ENCODE measurements around the gene XRCC6.

The XRCC6 gene

GRCh38 chr22:41598081-41598480, 23.0 kb upstream of the XRCC6 start:
- Histone ChIP-seq H2BK12ac (ENCODE audit: low read length) (no peak overlapping the region), H2BK5ac (ENCODE audit: low read depth, low read length, poor library complexity) (no peak overlapping the region), H3K14ac (ENCODE audit: low read length) (no peak overlapping the region), H3K9ac (ENCODE audit: low read length) (no peak overlapping the region), H3K79me2 (ENCODE audit: control insufficient read depth, insufficient read depth, low read length, poor library complexity) (no peaks in the 10 kb centered on the region), H3K23ac (ENCODE audit: low read length) (no peak overlapping the region), H3K4me3 (ENCODE audit: low read depth, low read length) (no peak overlapping the region), H3K79me1 (ENCODE audit: low read length) (no peaks in the 10 kb centered on the region), H3K4ac (ENCODE audit: low read depth, low read length) (no peak overlapping the region), H2AFZ (ENCODE audit: insufficient read depth, low read length, poor library complexity) (no peak overlapping the region), H3K9me3 (ENCODE audit: insufficient read depth, low read depth, low read length) (peaks cover 5% of the 10 kb centered on the region), H4K12ac (ENCODE audit: low read depth, low read length) (no peak overlapping the region), H2BK120ac (ENCODE audit: insufficient read depth, low read length, poor library complexity) (no peak overlapping the region), H4K8ac (ENCODE audit: low read depth, low read length) (no peak overlapping the region), H3K27me3 (ENCODE audit: insufficient read depth, low read length) (no peaks in the 10 kb centered on the region), H4K91ac (ENCODE audit: low read depth, low read length) (no peak overlapping the region), H2AK5ac (ENCODE audit: low read length) (no peak overlapping the region), H3K18ac (ENCODE audit: low read length) (no peak overlapping the region), H3K4me2 (ENCODE audit: low read length) (no peak overlapping the region), H3K36me3 (ENCODE audit: control insufficient read depth in 1 of 2, insufficient read depth in 2 of 2, low read length in 2 of 2) (peaks cover 17 to 21% of the 10 kb centered on the region in 2 experiments), H3K4me1 (ENCODE audit: control insufficient read depth in 1 of 2, insufficient read depth in 2 of 2, low read length in 2 of 2) (no peaks in the 10 kb centered on the region), H3K27ac (ENCODE audit: low read depth, low read length) (no peak overlapping the region)
- no peak for DNase-seq
- WGBS (ENCODE audit: extremely low coverage, insufficient coverage, insufficient read length) = no CpG with 5 or more reads among the region's 5 CpGs

- Histone ChIP-seq H4K8ac (ENCODE audit: low read depth, low read length) (no peak overlapping the region), H3K27me3 (ENCODE audit: insufficient read depth, low read length) (no peaks in the 10 kb centered on the region), H4K91ac (ENCODE audit: low read depth, low read length) (no peak overlapping the region), H3K4me2 (ENCODE audit: low read length) (no peak overlapping the region), H3K9me3 (ENCODE audit: insufficient read depth, low read depth, low read length) (peaks cover 5% of the 10 kb centered on the region), H3K23ac (ENCODE audit: low read length) (no peak overlapping the region), H2BK5ac (ENCODE audit: low read depth, low read length, poor library complexity) (no peak overlapping the region), H3K14ac (ENCODE audit: low read length) (no peak overlapping the region), H3K36me3 (ENCODE audit: control insufficient read depth in 1 of 2, insufficient read depth in 2 of 2, low read length in 2 of 2) (peaks cover 18 to 25% of the 10 kb centered on the region in 2 experiments), H3K79me2 (ENCODE audit: control insufficient read depth, insufficient read depth, low read length, poor library complexity) (no peaks in the 10 kb centered on the region), H3K9ac (ENCODE audit: low read length) (no peak overlapping the region), H3K4me1 (ENCODE audit: control insufficient read depth in 1 of 2, insufficient read depth in 2 of 2, low read length in 2 of 2) (no peaks in the 10 kb centered on the region), H3K4ac (ENCODE audit: low read depth, low read length) (no peak overlapping the region), H4K12ac (ENCODE audit: low read depth, low read length) (no peak overlapping the region), H2BK12ac (ENCODE audit: low read length) (no peak overlapping the region), H3K4me3 (ENCODE audit: low read depth, low read length) (no peak overlapping the region), H3K27ac (ENCODE audit: low read depth, low read length) (no peak overlapping the region), H2AFZ (ENCODE audit: insufficient read depth, low read length, poor library complexity) (no peak overlapping the region), H3K18ac (ENCODE audit: low read length) (no peak overlapping the region), H2AK5ac (ENCODE audit: low read length) (no peak overlapping the region), H3K79me1 (ENCODE audit: low read length) (no peaks in the 10 kb centered on the region), H2BK120ac (ENCODE audit: insufficient read depth, low read length, poor library complexity) (no peak overlapping the region)
- no CpG with 5 or more reads among the region's 8 CpGs for WGBS (ENCODE audit: extremely low coverage, insufficient coverage, insufficient read length)
- no peak for DNase-seq
Measured at GRCh38 chr22:41598891-41599635, 22.0 kb upstream of the XRCC6 start.

- Histone ChIP-seq H3K23ac (ENCODE audit: low read length) (no peak overlapping the region), H2BK120ac (ENCODE audit: insufficient read depth, low read length, poor library complexity) (no peak overlapping the region), H3K4me1 (ENCODE audit: control insufficient read depth in 1 of 2, insufficient read depth in 2 of 2, low read length in 2 of 2) (no peaks in the 10 kb centered on the region), H2BK12ac (ENCODE audit: low read length) (no peak overlapping the region), H2BK5ac (ENCODE audit: low read depth, low read length, poor library complexity) (no peak overlapping the region), H3K9ac (ENCODE audit: low read length) (no peak overlapping the region), H3K27me3 (ENCODE audit: insufficient read depth, low read length) (no peaks in the 10 kb centered on the region), H3K36me3 (ENCODE audit: control insufficient read depth in 1 of 2, insufficient read depth in 2 of 2, low read length in 2 of 2) (peaks cover 20 to 34% of the 10 kb centered on the region in 2 experiments), H3K9me3 (ENCODE audit: insufficient read depth, low read depth, low read length) (peaks cover 5% of the 10 kb centered on the region), H3K4ac (ENCODE audit: low read depth, low read length) (no peak overlapping the region), H2AK5ac (ENCODE audit: low read length) (no peak overlapping the region), H3K79me1 (ENCODE audit: low read length) (no peaks in the 10 kb centered on the region), H2AFZ (ENCODE audit: insufficient read depth, low read length, poor library complexity) (no peak overlapping the region), H3K18ac (ENCODE audit: low read length) (no peak overlapping the region), H3K14ac (ENCODE audit: low read length) (no peak overlapping the region), H3K4me2 (ENCODE audit: low read length) (no peak overlapping the region), H3K4me3 (ENCODE audit: low read depth, low read length) (no peak overlapping the region), H3K79me2 (ENCODE audit: control insufficient read depth, insufficient read depth, low read length, poor library complexity) (no peaks in the 10 kb centered on the region), H4K12ac (ENCODE audit: low read depth, low read length) (no peak overlapping the region), H3K27ac (ENCODE audit: low read depth, low read length) (no peak overlapping the region), H4K91ac (ENCODE audit: low read depth, low read length) (no peak overlapping the region), H4K8ac (ENCODE audit: low read depth, low read length) (no peak overlapping the region)
- WGBS (ENCODE audit: extremely low coverage, insufficient coverage, insufficient read length) = no CpG with 5 or more reads among the region's 8 CpGs
- DNase-seq = no peak
Measured at GRCh38 chr22:41600976-41601375, 20.1 kb upstream of the XRCC6 start.

GRCh38 chr22:41603873-41604332, 17.2 kb upstream of the XRCC6 start:
- H4K8ac ChIP-seq (ENCODE audit: low read depth, low read length) = no peak overlapping the region
- no peaks in the 10 kb centered on the region for H3K27me3 ChIP-seq (ENCODE audit: insufficient read depth, low read length)
- H3K79me2 ChIP-seq (ENCODE audit: control insufficient read depth, insufficient read depth, low read length, poor library complexity) = no peaks in the 10 kb centered on the region
- H3K9ac ChIP-seq (ENCODE audit: low read length) = no peak overlapping the region
- no peak overlapping the region for H3K23ac ChIP-seq (ENCODE audit: low read length)
- H4K12ac ChIP-seq (ENCODE audit: low read depth, low read length) = no peak overlapping the region
- no peak overlapping the region for H2BK120ac ChIP-seq (ENCODE audit: insufficient read depth, low read length, poor library complexity)
- no peak overlapping the region for H3K4ac ChIP-seq (ENCODE audit: low read depth, low read length)
- H2AFZ ChIP-seq (ENCODE audit: insufficient read depth, low read length, poor library complexity) = no peak overlapping the region
- peaks cover 3% of the 10 kb centered on the region for H3K9me3 ChIP-seq (ENCODE audit: insufficient read depth, low read depth, low read length)
- H3K18ac ChIP-seq (ENCODE audit: low read length) = no peak overlapping the region
- H3K4me2 ChIP-seq (ENCODE audit: low read length) = no peak overlapping the region
- no peak overlapping the region for H3K27ac ChIP-seq (ENCODE audit: low read depth, low read length)
- H2BK12ac ChIP-seq (ENCODE audit: low read length) = no peak overlapping the region
- H3K36me3 ChIP-seq (ENCODE audit: control insufficient read depth in 1 of 2, insufficient read depth in 2 of 2, low read length in 2 of 2) = peaks cover 24 to 41% of the 10 kb centered on the region in 2 experiments
- H3K14ac ChIP-seq (ENCODE audit: low read length) = no peak overlapping the region
- H2BK5ac ChIP-seq (ENCODE audit: low read depth, low read length, poor library complexity) = no peak overlapping the region
- H4K91ac ChIP-seq (ENCODE audit: low read depth, low read length) = no peak overlapping the region
- WGBS (ENCODE audit: extremely low coverage, insufficient coverage, insufficient read length) = no CpG with 5 or more reads among the region's 4 CpGs
- no peak for DNase-seq
- no peaks in the 10 kb centered on the region for H3K4me1 ChIP-seq (ENCODE audit: control insufficient read depth in 1 of 2, insufficient read depth in 2 of 2, low read length in 2 of 2)
- H2AK5ac ChIP-seq (ENCODE audit: low read length) = no peak overlapping the region
- no peaks in the 10 kb centered on the region for H3K79me1 ChIP-seq (ENCODE audit: low read length)
- H3K4me3 ChIP-seq (ENCODE audit: low read depth, low read length) = no peak overlapping the region
